Hepatocyte (in vitro differentiated cells): ENCODE results near the gene MAP3K20.

Experiments used
- EZH2 ChIP-seq: fragments of 200-600 bp; sonication (generic); IDR thresholded peaks from 2 replicates; pipeline ENCODE4 v1.6.1; 2016; ENCODE audit warnings: antibody characterized with exemption, mild to moderate bottlenecking, borderline replicate concordance
- EZH2phosphoT487 ChIP-seq: fragments of 200-600 bp; sonication (generic); IDR thresholded peaks from one replicate; pipeline ENCODE4 v1.6.1; 2018; ENCODE audit warnings: antibody characterized with exemption, mild to moderate bottlenecking, low read depth, moderate library complexity; ENCODE audit not compliant: unreplicated experiment, severe bottlenecking
- TF ChIP-seq, protein P1 (sequence below): fragments of 200-600 bp; sonication (generic); IDR thresholded peaks from 2 replicates; pipeline ENCODE4 v1.5.1; 2016; ENCODE audit warnings: antibody characterized with exemption, mild to moderate bottlenecking; ENCODE audit not compliant: poor library complexity

DNA sequence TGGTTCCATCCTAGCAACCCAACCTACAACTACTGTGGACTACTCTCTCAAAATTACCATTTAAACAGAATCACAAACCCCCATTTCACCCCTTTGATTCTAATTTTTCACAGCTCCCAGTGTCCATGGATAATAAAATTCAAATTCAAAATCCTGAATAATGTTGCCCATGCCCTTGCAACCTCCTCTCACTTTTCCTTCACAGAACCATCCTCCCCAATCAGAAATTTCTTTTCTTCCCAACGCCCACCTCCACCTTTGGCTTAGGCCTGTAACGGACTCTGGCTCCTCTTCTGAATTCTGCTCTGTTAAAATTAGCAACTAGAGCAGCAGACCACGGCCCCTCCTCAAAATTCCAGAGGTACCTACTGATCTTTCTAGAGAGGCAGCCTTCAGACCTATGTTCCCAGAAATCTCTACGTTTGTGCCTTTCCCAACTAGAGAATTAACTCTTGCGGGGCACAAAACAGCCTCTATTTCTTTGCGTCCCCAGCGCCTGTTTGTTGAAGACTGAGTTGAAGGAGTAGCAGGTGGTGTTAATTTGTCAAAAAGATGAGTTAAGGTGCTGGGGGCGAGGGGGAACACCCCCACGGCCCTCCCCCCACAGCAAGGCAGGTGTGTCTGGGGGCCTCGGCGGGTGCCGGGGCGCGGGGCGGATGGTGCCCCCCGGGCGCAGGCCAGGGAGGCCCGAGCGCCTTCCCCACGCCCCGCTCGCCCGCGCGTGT is 428 bp upstream of the MAP3K20 start:
- TF ChIP-seq, protein P1, sequence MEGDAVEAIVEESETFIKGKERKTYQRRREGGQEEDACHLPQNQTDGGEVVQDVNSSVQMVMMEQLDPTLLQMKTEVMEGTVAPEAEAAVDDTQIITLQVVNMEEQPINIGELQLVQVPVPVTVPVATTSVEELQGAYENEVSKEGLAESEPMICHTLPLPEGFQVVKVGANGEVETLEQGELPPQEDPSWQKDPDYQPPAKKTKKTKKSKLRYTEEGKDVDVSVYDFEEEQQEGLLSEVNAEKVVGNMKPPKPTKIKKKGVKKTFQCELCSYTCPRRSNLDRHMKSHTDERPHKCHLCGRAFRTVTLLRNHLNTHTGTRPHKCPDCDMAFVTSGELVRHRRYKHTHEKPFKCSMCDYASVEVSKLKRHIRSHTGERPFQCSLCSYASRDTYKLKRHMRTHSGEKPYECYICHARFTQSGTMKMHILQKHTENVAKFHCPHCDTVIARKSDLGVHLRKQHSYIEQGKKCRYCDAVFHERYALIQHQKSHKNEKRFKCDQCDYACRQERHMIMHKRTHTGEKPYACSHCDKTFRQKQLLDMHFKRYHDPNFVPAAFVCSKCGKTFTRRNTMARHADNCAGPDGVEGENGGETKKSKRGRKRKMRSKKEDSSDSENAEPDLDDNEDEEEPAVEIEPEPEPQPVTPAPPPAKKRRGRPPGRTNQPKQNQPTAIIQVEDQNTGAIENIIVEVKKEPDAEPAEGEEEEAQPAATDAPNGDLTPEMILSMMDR = no peak
- TF ChIP-seq EZH2phosphoT487 (no peak), EZH2 (no peak)
